Stimulated activated CD4-positive, alpha-beta T cell treated with anti-CD3 and anti-CD28 coated beads, Interleukin-15, amount 100 ng/mL, for 1 hour (primary cell): ENCODE measurements around the gene DPP6.

Experiments
- DNase-seq, 2 donors: peaks; one replicate each; pipeline ENCODE4 v3.0.0-alpha.2; 2020; ENCODE audit warnings: low read depth in 1 of 2, low spot score in 1 of 2

DPP6 gene

DNA sequence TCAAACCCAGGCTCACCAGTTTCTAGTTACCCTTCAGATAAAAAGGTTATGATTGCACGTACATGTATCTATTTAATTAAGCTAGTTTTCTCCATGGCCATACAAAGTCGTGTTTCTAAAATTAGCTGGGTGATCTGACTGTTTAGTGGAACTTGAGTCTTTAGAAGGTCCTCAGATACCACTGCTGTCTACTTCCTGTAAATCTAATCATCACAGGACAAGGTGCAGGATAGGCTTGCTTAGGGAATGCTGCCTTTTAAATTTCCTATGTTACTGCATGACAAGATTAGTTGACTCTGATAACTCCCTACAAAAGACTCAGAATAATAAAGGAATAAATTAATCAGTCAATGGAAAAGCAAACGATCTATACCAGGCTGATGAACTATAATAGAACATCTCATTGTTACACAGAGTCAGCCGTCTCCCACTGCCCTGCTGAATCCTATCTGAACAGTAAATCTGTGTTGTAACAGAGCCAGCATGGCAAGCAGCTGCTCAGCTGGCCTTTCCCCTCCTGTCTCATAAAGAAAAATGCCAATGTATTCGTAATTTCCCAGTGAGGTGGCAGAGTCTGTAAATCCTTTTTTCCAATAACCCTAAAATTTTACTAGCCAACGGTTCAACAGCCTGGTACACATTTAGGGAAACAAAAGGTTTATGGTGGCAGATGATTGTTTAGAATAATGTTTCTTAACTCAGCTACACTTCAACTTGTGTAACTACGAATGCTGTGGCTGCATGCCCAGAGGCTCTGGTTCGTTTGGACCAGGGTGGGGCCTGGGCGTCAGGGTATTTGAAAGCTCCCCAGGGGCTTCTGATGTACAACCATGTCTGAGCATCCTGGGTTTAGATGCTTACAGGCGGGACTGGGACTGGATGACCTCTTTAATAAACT lies 632.7 kb downstream of the DPP6 start:
- no peak for DNase-seq

DNA sequence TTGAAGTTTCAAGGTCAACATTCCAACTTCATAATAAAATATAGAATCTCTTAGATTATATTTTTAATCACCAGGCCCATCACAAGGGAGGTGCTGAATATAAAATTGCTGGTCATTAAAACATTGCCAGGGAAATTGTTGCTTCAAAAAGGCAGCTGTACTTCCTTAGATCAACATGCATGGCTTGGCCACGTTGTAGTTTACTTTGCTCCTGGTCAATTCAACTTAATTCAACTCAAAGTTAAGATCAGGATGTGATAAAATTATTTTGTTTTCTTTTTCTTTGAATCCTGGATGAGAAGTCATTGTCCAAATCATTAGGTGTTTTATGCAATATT lies 633.3 kb downstream of the DPP6 start:
- DNase-seq: no peak

DNA sequence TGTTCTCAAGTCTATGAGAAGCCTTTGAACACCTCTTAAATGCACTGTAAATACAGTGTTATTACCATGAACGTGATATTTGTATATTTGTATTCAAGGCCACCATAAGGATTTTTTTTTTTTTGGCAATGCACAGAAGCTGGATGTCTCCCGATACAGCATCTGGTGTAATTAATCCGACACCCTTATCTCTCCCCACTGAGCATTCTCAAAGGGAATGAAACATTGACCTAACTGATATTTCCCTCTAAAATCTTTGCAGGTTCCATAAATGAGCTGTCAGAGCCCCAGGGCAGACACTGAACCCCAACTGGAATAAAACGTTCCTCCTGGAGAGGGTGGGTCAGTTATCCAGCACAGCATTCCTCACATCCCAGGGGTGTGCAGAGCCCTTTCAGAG lies 634.1 kb downstream of the DPP6 start:
- no peak for DNase-seq

DNA sequence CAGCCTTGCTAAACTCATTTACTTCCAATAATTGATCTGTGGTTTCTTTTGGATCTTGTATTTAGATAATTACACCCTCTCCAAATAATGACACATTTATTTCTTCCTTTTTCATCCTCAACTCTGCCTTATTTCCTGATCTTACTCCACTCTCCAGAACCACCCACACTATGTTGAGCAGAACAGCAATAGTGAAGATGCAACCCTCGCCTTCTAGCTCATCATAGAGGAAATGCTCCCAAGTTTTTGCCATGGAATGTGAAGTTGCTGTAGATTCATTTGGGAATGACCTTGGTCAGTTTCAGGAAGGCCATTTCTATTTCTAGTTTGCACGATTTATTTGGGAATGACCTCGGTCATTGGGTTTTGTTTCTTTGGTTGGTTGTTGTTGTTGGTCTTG lies 636.8 kb downstream of the DPP6 start:
- DNase-seq: no peak

DNA sequence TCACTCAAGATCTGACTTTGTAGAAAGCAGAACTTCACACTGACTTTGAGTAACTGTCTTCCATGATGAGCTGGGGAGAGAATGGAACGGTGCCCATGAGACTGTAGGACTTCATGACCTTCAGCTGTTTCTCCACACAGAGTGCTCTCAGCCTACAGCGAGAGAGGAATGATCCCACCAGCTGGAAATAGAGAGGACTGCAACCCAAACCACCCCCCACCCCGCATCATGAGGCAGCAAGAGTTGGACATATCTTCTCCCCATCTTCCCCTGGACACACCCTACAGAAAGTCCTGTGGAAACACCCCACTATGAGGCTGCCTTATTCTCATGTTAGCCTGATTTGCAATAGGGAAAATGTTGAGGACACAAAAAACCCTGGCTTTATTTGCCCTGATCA lies 638.2 kb downstream of the DPP6 start:
- no peak for DNase-seq

DNA sequence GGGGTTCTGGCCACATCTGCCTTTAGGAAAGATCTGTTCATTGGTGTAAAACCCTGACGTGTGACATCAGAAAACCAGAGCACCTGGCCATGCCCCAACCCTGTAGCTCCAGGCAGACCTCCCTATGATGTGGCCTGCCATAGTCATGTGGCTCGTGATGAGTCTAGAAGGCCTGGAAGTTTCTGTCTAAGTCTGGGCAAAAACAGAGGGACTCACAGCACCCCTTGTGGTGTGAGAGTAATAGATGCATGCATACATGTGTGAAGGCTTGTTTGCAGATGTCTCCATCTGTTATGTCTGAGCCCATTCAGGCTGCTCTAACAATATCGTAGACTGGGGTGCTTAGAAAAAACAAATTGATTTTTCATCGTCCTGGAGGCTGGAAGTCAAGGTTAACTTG lies 641.5 kb downstream of the DPP6 start:
- DNase-seq: no peak

DNA sequence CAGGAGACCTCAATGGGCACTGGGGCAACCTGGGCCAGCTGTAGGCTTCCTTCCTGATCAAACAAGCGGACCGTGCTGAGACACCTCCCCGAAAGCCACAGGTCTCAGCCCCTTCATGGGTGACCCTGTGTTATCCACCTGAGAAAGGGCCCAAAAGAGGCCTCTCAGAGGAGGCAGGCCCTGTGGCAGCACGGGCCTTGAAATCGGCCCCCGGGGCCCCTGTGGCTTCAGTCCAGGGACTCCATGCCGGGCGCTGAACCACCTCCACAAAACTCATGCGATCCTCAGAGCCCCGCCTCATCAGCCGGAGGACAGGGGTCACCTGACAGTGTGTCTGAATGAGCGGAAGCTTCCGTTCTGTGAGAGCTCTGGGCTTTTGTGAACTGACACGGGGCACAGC lies 643.6 kb downstream of the DPP6 start:
- no peak for DNase-seq

DNA sequence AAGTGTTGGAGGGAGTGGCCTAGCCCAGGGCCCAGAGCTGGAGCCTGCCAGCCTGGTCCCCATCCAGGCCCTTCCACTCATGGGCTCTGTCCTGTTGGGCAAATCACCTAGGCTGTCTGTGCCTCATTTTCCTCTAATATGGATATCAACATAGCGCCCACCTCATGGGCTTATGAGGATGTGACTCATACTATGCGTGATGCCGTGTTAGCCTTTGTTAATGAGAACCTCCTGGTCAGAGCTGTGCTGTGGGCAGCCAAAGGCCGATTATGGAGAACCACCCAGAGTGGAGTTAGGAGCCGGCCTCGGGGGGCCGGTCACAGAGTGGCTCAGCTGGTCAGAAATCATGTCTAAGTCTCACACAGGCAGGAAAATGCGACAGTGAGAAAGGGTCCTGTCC lies 644.4 kb downstream of the DPP6 start:
- no peak for DNase-seq

DNA sequence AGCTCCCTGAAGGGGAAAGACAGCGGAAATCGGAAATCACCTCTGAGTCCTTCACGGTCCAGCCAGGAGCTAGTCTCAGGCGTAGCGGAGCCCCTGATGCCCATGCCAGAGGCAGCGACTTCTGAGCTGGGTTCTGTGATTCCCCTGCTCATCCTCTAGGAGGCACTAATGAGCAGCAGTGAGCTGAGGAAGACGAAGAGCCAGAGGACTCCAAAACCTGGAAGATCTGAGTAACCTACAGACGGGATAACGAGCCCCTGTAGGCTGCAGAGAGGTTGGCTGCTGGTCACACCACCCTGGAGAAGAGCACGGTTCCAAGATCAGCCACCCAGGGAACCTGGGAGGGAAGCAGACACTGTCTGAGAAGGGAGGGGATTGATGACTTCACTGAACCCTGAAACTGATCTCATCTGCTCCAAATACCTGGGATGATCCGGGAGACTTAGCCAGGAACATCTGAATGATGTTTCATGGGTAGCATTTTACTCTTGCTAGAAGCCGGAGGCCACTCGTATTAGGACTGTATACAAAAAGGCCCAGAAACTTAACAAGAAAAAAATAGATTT lies 646.6 kb downstream of the DPP6 start:
- DNase-seq: no peak

DNA sequence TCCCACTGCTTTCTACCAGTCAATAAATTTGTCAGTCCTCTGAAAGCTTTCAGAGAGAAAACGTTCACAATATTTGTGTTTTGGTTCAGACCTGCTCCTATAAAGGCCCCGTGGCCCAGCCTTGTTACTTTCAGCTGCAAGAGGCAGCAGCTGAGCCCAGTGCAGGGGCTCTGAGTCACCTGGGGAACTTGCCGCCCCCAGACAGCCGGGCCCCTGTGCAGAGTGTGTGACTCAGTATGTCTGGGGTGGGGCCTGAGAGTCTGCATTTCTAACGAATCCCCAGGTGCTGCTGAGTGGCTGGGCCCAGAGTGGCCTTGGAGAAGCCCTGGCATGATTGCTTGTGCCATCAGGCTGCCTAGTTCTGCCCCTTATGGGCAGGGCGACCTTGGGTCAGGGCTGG lies 647.2 kb downstream of the DPP6 start:
- no peak for DNase-seq

DNA sequence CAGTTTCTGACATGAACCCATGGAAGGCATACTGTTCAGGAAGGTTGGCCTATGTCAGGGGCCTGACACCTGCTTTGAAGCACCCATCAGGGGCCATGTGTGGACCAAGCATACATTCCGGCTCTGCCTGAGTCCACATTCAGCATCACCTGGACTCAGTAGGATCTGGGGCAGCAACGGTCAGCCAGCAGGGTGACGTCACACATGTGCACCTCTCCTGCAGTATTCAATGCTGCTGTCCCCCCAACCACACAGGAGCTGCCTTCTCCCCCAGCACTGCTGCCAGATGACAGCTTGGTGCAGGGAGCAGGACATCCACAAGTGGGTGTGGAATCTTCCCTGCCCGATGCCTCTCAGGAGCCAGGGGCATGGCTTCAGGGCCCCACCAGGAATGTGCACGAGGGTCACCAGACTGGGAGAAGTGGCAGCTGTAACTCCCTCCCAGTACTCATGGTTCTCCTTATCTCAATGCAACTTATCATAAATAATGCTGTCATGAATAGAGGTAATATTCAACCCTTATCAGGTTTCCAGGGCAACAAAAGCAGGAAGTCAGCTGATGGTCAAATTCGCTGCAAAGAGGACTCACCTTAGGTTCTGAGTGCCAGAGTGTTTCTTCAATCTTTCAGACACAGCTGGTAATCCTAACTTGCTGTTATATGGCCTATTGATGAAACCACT lies 657.8 kb downstream of the DPP6 start:
- no peak for DNase-seq

DNA sequence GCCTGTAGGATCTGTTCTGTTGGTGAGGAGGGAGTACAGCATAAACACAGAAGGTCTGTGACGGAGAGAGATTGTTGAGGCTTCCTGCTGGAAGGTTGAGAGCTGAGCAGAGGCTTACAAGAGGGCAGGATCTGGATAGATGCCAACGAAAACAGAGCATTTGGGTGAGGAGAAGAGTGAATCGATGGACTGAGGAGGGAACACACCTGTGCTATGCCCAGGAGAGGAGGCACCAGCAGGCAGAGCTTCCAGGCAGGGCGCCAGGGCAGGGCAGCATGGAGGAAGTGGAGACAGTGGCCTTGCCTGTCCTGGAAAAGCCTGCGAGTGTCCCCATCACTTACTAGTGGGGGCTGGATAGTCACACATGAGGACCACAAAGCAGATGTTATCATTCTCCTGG lies 667.8 kb downstream of the DPP6 start:
- DNase-seq: no peak

DNA sequence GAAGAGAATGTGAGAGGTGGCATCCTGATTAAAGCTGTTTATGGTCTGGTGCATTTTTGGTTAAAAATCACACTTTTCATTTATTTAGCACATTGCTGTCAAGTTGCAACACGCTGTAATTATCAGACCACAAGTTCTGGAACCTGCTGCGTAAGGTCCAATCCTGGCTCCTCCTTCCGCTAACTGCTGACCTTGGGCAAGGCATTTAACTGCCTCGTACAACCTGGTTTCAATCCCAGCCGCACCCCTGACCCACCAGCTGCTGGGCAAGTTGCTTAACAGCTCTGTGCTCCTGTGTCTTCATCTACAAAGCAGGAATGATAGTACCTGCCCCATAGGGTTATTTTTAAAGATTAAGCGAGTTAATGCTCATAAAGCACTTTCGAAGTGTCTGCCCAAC lies 668.9 kb downstream of the DPP6 start:
- DNase-seq: no peak

DNA sequence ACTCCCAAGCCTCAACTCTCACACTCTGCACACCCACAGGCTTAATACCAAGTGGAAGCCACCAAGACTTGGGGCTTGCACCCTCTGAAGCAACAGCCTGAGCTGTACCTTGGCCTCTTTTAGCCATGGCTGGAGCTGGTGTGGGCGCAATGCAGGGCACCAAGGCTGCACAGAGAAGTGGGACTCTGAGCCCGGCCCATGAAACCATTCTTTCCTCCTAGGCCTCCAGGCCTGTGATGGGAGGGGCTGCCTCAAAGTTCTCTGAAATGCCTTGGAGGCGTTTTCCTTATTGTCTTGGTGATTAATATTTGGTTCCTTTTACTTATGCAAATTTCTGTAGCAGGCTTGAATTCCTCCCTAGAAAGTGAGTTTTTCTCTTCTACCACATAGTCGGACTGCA lies 674.2 kb downstream of the DPP6 start:
- no peak for DNase-seq

DNA sequence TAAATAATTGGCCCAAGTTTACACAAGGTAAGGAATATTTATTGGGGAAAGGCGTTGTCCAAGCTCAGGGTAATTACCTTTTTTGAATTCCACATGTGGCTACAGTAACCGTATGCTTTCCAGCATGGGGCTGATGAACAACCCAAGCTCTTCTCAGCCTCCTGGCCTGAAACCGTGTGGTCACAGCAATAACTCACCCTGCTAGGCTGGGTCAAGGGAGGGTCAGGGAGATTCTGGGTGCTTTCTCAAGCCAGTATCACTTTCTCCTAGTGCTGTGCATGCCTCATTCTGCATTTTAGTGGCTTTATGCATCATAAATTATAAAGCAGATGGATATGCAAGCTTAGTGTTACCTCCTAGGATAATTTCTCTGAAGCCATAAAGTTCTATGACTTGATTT lies 676.9 kb downstream of the DPP6 start:
- DNase-seq: no peak

DNA sequence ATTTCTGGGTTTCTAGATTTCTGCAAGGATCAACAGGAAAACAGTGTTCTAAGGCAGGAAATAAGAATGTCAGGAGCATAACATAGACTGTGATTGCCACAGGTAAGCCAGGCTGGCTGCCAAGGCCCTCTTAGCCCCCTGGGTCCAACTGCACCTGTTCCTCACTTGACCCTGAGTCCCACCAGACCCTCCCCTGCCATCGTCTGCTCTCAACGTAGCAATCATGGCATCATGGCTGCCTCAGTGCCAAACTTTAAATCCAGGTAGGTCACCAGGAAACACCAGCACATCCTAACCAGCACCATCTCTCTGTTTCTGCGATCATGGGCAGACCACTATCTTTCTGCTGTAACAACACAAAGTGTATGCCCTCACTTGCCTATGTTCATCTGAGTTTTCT lies 683.6 kb downstream of the DPP6 start:
- DNase-seq: no peak

DNA sequence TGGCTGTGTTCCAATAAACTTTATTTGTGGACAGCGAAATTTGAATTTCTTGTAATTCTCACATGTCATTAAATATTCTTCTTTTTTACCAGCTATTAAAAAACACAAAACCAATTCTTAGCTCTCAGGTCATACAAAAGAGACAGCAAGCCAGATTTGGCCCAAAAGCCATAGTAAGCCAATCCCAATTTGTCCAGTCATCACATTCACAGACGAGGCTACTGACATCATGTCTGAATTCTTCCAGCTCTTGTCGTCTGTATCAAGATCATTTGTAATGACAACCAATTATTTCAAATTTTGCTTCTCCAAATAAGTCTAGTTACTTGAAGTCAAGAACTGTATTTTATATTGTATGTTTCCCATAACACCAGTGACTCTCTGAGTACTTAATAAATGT lies 684.2 kb downstream of the DPP6 start:
- no peak for DNase-seq

DNA sequence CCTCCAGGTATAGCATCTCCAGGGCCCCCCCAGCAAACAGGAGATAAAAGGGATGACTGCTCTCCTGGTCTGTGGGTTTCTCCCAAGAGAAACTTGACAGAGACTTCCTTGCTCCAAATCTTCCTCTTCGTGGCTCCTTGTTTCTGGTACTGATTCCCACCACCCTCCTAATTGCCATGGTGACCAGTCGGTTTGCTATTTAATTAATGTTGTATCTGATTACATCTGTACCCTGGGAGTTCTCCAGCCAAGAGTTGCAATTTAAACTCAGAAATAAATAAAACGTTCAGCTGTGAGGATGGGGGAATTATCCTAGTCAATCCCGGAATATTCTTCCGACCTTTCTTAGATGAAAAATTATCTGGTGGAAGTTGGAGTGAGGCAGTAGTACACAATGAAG lies 686.0 kb downstream of the DPP6 start:
- DNase-seq: no peak

DNA sequence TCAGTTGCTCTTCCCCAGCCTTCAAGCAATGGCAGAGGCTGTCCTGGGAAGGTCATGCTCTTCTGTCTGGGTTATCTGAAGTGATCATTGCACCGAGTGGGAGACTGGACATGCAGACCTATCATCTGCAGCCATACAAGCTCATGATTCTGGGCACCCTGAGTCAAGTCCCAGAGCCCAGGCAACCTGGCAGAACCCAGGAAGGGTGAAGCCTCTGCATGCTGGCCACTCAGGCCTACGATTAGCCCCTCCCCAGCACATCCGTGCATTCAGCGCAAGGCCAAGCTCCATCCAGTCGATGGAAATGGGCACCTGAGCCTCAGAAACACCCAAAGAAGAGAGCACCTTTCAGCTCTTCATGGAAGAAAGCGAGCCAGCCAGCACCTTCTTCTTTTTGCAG lies 688.9 kb downstream of the DPP6 start:
- no peak for DNase-seq

DNA sequence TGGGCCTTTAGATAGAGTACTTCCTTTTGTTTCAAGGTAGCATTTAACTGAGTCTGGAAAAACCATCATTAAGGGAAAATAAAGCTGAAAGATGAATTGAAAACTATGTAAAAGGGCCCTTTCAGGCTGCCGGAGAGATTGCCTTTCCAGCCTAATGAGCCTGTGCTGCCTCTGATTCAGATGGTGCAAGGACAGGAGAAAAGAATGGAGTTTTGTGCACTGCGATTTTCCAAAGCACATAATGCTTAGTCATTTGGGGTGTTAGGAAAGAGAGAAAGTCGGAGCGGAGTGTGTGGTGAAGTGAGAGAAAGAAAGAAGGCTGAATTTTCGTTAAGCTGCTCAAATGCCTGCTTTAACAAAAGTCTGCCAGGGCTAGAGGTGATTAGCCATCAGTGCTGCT lies 691.0 kb downstream of the DPP6 start:
- DNase-seq: no peak

DNA sequence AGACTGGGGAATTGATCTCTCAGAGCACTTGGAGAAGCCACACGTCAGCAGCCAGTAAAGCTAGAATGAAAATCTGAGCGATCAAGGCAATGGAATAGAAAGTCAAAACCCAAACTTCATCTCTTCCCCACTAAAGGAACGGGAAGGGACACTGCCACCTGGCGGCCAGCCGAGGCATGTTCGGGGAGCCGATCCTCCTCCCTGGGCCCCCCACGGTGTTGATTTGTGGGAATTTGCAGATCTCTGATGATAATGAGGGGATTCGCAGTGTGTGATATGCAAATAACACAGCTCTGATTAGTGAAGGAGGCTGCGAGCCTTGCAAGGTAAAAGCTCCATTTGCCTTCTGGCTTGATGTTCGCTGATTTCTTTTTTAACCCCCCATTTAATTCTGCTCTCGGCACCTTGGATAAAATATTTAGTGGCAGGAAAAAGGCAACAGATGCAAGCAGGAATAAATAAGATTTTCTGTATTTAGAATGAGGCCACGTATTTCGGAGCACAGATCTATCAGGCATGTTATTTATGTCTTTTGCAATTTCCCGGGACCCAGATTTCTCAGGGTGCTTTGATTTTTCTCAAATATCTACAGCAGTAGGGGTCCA lies 692.2 kb downstream of the DPP6 start:
- DNase-seq: no peak

DNA sequence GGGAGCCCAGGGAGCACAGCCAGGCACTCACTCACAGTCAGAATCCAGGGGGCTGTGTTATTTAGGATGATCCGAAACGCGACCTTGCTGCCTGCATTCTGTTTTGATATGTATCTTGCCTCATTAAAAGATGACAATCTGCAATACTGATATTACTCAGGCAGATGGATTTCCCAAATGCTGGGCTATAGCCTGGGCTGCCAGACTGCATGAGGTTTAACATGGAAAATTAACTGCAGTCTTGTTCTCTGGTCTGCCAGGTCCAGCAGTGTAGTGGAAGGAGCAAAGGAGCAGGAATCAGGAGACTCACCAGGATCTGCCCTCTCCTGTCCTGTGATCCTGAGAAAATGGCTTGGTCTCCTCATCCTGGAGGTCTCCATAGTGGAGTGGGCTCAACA lies 692.7 kb downstream of the DPP6 start:
- DNase-seq: no peak
